ENCODE results near the gene EOLA2.

DNA sequence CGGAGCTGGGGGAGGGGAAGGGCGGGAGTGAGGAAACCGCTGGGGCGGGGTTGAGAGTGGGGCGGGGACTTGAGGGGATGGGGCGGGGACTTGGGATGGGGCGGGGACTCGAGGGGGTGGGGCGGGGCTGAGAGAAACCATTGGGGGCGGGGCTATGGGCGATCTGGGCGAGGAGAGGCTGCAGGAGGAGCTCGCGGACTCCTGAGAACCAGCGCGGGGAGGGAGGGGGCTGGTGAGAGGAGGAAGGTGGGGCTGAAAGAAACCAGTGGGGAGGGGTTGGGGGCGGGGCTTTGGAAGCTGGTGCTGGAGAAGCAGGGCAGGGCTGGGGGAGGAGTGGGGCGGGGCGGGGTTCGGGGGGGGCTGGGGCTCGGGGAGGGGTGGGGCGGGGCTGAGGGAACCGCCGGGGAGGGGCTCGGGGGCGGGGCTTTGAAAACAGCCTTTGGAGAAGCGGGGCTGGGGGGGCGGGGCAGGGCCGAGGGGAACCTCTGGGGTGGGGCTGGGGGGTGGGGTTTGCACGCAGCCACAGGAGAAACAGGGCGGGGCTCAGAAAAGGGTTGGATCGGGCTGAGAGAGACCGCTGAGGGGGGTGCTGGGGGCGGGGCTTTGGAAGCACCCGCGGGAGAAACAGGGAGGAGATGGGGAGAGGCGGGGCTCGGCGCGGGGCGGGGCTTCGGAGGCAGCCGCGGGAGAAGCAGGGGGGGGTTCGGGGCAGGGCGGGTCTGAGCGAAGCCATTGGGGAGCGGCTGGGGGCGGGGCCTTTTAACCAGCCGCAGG, 777 bp upstream of the EOLA2 start:
- no peak for TF ChIP-seq POLR2A (IDR thresholded peaks at IDR 0.05)
- TF ChIP-seq, protein P1, sequence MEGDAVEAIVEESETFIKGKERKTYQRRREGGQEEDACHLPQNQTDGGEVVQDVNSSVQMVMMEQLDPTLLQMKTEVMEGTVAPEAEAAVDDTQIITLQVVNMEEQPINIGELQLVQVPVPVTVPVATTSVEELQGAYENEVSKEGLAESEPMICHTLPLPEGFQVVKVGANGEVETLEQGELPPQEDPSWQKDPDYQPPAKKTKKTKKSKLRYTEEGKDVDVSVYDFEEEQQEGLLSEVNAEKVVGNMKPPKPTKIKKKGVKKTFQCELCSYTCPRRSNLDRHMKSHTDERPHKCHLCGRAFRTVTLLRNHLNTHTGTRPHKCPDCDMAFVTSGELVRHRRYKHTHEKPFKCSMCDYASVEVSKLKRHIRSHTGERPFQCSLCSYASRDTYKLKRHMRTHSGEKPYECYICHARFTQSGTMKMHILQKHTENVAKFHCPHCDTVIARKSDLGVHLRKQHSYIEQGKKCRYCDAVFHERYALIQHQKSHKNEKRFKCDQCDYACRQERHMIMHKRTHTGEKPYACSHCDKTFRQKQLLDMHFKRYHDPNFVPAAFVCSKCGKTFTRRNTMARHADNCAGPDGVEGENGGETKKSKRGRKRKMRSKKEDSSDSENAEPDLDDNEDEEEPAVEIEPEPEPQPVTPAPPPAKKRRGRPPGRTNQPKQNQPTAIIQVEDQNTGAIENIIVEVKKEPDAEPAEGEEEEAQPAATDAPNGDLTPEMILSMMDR (IDR thresholded peaks at IDR 0.05), result no peak
- TF ChIP-seq POLR2AphosphoS5 (IDR thresholded peaks at IDR 0.05), result no peak

Data from prostate gland (tissue), 2 donors.